ENCODE data around the gene NR2C2.
"Not testable (repeated sequence)": the region's sequence is repeated elsewhere in the genome, so short reads cannot be mapped to it uniquely, and the experiment has no call there.

Gene NR2C2

DNA sequence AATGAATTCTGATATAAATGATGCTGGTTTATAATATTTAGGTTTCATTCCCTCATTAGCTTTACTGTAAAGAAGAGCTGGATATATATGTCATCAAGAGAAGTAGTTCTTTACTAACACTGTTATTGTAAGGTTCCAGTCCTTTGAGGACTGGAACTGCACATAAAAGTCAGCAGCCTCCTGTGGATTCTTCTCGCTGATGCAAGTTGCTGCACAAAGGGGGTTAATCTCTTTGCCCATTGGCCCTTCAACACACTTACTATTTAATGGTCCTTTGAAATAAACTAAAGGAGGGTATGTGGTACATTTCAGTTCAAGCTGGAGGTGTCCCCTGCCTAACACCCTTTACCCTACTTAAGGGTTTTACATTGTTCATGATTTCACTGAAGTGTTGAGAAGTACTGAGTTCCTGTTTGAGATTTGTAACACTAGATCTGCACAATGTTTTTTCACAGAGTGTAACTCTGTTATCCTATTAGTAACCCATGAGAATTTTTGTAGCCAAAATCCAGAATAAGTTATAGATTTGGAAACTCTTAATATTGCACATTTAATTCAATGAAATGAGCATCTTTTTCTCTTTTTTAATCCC lies 43.9 kb downstream of the NR2C2 start:
- Histone ChIP-seq H2AK5ac (ENCODE audit: low read length) (no peak overlapping the region), H4K12ac (ENCODE audit: low read depth, low read length) (no peak overlapping the region)
- no CpG with 5 or more reads among the region's 1 CpG for WGBS (ENCODE audit: extremely low coverage, insufficient coverage, insufficient read length)

GRCh38 chr3:14991818-14992612 lies 44.6 kb downstream of the NR2C2 start:
- no peak overlapping the region for H3K4ac ChIP-seq (ENCODE audit: low read depth, low read length)
- no peaks in the 10 kb centered on the region for H3K79me1 ChIP-seq (ENCODE audit: low read length)
- H3K4me3 ChIP-seq (ENCODE audit: low read depth, low read length) = no peak overlapping the region
- no peak overlapping the region for H2AK5ac ChIP-seq (ENCODE audit: low read length)
- no peaks in the 10 kb centered on the region for H3K79me2 ChIP-seq (ENCODE audit: control insufficient read depth, insufficient read depth, low read length, poor library complexity)
- H2AFZ ChIP-seq (ENCODE audit: insufficient read depth, low read length, poor library complexity) = no peak overlapping the region
- H3K27me3 ChIP-seq (ENCODE audit: insufficient read depth, low read length) = no peaks in the 10 kb centered on the region
- H4K12ac ChIP-seq (ENCODE audit: low read depth, low read length) = no peak overlapping the region
- no peak overlapping the region for H2BK12ac ChIP-seq (ENCODE audit: low read length)
- H4K8ac ChIP-seq (ENCODE audit: low read depth, low read length) = no peak overlapping the region
- no peaks in the 10 kb centered on the region for H3K36me3 ChIP-seq (ENCODE audit: control insufficient read depth in 1 of 2, insufficient read depth in 2 of 2, low read length in 2 of 2)
- H3K9me3 ChIP-seq (ENCODE audit: insufficient read depth, low read depth, low read length) = no peaks in the 10 kb centered on the region
- H3K23ac ChIP-seq (ENCODE audit: low read length) = no peak overlapping the region
- H2BK120ac ChIP-seq (ENCODE audit: insufficient read depth, low read length, poor library complexity) = no peak overlapping the region
- no CpG with 5 or more reads among the region's 7 CpGs for WGBS (ENCODE audit: extremely low coverage, insufficient coverage, insufficient read length)
- no peak overlapping the region for H3K27ac ChIP-seq (ENCODE audit: low read depth, low read length)
- H3K9ac ChIP-seq (ENCODE audit: low read length) = no peak overlapping the region
- no peak overlapping the region for H4K91ac ChIP-seq (ENCODE audit: low read depth, low read length)
- H3K14ac ChIP-seq (ENCODE audit: low read length) = no peak overlapping the region
- H3K18ac ChIP-seq (ENCODE audit: low read length) = peak overlapping the region; percentile 41
- H2BK5ac ChIP-seq (ENCODE audit: low read depth, low read length, poor library complexity) = no peak overlapping the region
- H3K4me1 ChIP-seq (ENCODE audit: control insufficient read depth in 1 of 2, insufficient read depth in 2 of 2, low read length in 2 of 2) = peaks cover 5 to 10% of the 10 kb centered on the region in 2 experiments
- DNase-seq = peak in 1 of 2 donors; percentile 9
- no peak overlapping the region for H3K4me2 ChIP-seq (ENCODE audit: low read length)

More for the DNA sequence above, 43.9 kb downstream of the NR2C2 start:
- H3K4me1 ChIP-seq (ENCODE audit: control insufficient read depth in 1 of 2, insufficient read depth in 2 of 2, low read length in 2 of 2) = peaks cover 5 to 10% of the 10 kb centered on the region in 2 experiments
- no peaks in the 10 kb centered on the region for H3K79me1 ChIP-seq (ENCODE audit: low read length)
- H3K4ac ChIP-seq (ENCODE audit: low read depth, low read length) = no peak overlapping the region
- H2AFZ ChIP-seq (ENCODE audit: insufficient read depth, low read length, poor library complexity) = no peak overlapping the region
- no peaks in the 10 kb centered on the region for H3K79me2 ChIP-seq (ENCODE audit: control insufficient read depth, insufficient read depth, low read length, poor library complexity)
- no peaks in the 10 kb centered on the region for H3K9me3 ChIP-seq (ENCODE audit: insufficient read depth, low read depth, low read length)
- H3K14ac ChIP-seq (ENCODE audit: low read length) = no peak overlapping the region
- no peak overlapping the region for H4K8ac ChIP-seq (ENCODE audit: low read depth, low read length)
- H2BK12ac ChIP-seq (ENCODE audit: low read length) = no peak overlapping the region
- H3K27ac ChIP-seq (ENCODE audit: low read depth, low read length) = no peak overlapping the region
- no peak for DNase-seq
- H2BK120ac ChIP-seq (ENCODE audit: insufficient read depth, low read length, poor library complexity) = no peak overlapping the region
- H2BK5ac ChIP-seq (ENCODE audit: low read depth, low read length, poor library complexity) = no peak overlapping the region
- H3K4me3 ChIP-seq (ENCODE audit: low read depth, low read length) = no peak overlapping the region
- H3K4me2 ChIP-seq (ENCODE audit: low read length) = no peak overlapping the region
- H3K36me3 ChIP-seq (ENCODE audit: control insufficient read depth in 1 of 2, insufficient read depth in 2 of 2, low read length in 2 of 2) = no peaks in the 10 kb centered on the region
- no peaks in the 10 kb centered on the region for H3K27me3 ChIP-seq (ENCODE audit: insufficient read depth, low read length)
- H4K91ac ChIP-seq (ENCODE audit: low read depth, low read length) = no peak overlapping the region
- no peak overlapping the region for H3K23ac ChIP-seq (ENCODE audit: low read length)
- no peak overlapping the region for H3K18ac ChIP-seq (ENCODE audit: low read length)
- H3K9ac ChIP-seq (ENCODE audit: low read length) = no peak overlapping the region

DNA sequence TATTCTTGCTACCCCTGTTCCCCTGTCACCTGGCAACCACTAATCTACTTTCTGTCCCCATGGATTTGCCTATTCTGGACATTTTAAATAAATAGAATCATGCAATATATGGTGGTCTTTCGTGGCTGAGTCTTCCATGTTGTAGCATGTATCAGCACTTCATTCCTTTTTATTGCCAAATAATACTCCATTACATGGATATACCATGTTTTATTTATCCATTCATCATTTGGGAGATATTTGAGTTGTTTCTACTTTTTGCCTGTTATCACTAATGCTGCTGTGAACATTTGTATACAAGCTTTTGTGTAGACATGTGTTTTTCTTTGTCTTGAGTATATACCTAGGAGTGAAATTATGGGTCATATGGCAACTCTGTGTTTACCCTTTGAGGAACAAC lies 50.6 kb downstream of the NR2C2 start:
- H3K27me3 ChIP-seq (ENCODE audit: insufficient read depth, low read length) = no peaks in the 10 kb centered on the region
- no peak overlapping the region for H3K4me2 ChIP-seq (ENCODE audit: low read length)
- no peak for DNase-seq
- no peak overlapping the region for H2AK5ac ChIP-seq (ENCODE audit: low read length)
- H3K79me1 ChIP-seq (ENCODE audit: low read length) = no peaks in the 10 kb centered on the region
- no peak overlapping the region for H4K8ac ChIP-seq (ENCODE audit: low read depth, low read length)
- no peak overlapping the region for H4K91ac ChIP-seq (ENCODE audit: low read depth, low read length)
- H4K12ac ChIP-seq (ENCODE audit: low read depth, low read length) = no peak overlapping the region
- no peak overlapping the region for H3K9ac ChIP-seq (ENCODE audit: low read length)
- H3K9me3 ChIP-seq (ENCODE audit: insufficient read depth, low read depth, low read length) = no peaks in the 10 kb centered on the region
- no peak overlapping the region for H2BK120ac ChIP-seq (ENCODE audit: insufficient read depth, low read length, poor library complexity)
- no peak overlapping the region for H3K14ac ChIP-seq (ENCODE audit: low read length)
- H2BK5ac ChIP-seq (ENCODE audit: low read depth, low read length, poor library complexity) = no peak overlapping the region
- H3K23ac ChIP-seq (ENCODE audit: low read length) = no peak overlapping the region
- no peak overlapping the region for H2BK12ac ChIP-seq (ENCODE audit: low read length)
- H3K79me2 ChIP-seq (ENCODE audit: control insufficient read depth, insufficient read depth, low read length, poor library complexity) = peaks cover 2% of the 10 kb centered on the region
- no peak overlapping the region for H3K4me3 ChIP-seq (ENCODE audit: low read depth, low read length)
- H3K4me1 ChIP-seq (ENCODE audit: control insufficient read depth in 1 of 2, insufficient read depth in 2 of 2, low read length in 2 of 2) = no peaks in the 10 kb centered on the region
- WGBS (ENCODE audit: extremely low coverage, insufficient coverage, insufficient read length) = no CpG with 5 or more reads among the region's 1 CpG
- no peak overlapping the region for H3K27ac ChIP-seq (ENCODE audit: low read depth, low read length)
- H3K4ac ChIP-seq (ENCODE audit: low read depth, low read length) = no peak overlapping the region
- no peaks in the 10 kb centered on the region for H3K36me3 ChIP-seq (ENCODE audit: control insufficient read depth in 1 of 2, insufficient read depth in 2 of 2, low read length in 2 of 2)
- H3K18ac ChIP-seq (ENCODE audit: low read length) = no peak overlapping the region
- no peak overlapping the region for H2AFZ ChIP-seq (ENCODE audit: insufficient read depth, low read length, poor library complexity)

GRCh38 chr3:14999182-14999581 lies 51.8 kb downstream of the NR2C2 start:
- not testable (repeated sequence) for H2BK5ac ChIP-seq (ENCODE audit: low read depth, low read length, poor library complexity); H2BK120ac ChIP-seq (ENCODE audit: insufficient read depth, low read length, poor library complexity); H3K4me3 ChIP-seq (ENCODE audit: low read depth, low read length); H3K9ac ChIP-seq (ENCODE audit: low read length); H3K18ac ChIP-seq (ENCODE audit: low read length); H3K4me2 ChIP-seq (ENCODE audit: low read length); H2AK5ac ChIP-seq (ENCODE audit: low read length); H2BK12ac ChIP-seq (ENCODE audit: low read length); H2AFZ ChIP-seq (ENCODE audit: insufficient read depth, low read length, poor library complexity); H3K27ac ChIP-seq (ENCODE audit: low read depth, low read length); H3K14ac ChIP-seq (ENCODE audit: low read length); H4K91ac ChIP-seq (ENCODE audit: low read depth, low read length); H4K12ac ChIP-seq (ENCODE audit: low read depth, low read length); H3K4ac ChIP-seq (ENCODE audit: low read depth, low read length); H3K23ac ChIP-seq (ENCODE audit: low read length); H3K9me3 ChIP-seq (ENCODE audit: insufficient read depth, low read depth, low read length); DNase-seq; H4K8ac ChIP-seq (ENCODE audit: low read depth, low read length); H3K36me3 ChIP-seq (ENCODE audit: control insufficient read depth in 1 of 2, insufficient read depth in 2 of 2, low read length in 2 of 2); H3K79me1 ChIP-seq (ENCODE audit: low read length); H3K27me3 ChIP-seq (ENCODE audit: insufficient read depth, low read length); H3K79me2 ChIP-seq (ENCODE audit: control insufficient read depth, insufficient read depth, low read length, poor library complexity); H3K4me1 ChIP-seq (ENCODE audit: control insufficient read depth in 1 of 2, insufficient read depth in 2 of 2, low read length in 2 of 2)
- WGBS (ENCODE audit: extremely low coverage, insufficient coverage, insufficient read length) = no CpG with 5 or more reads among the region's 6 CpGs

Data from trophoblast cell (in vitro differentiated cells and primary cell).